ENCODE measurements around the gene FGF11.

Gene FGF11

DNA sequence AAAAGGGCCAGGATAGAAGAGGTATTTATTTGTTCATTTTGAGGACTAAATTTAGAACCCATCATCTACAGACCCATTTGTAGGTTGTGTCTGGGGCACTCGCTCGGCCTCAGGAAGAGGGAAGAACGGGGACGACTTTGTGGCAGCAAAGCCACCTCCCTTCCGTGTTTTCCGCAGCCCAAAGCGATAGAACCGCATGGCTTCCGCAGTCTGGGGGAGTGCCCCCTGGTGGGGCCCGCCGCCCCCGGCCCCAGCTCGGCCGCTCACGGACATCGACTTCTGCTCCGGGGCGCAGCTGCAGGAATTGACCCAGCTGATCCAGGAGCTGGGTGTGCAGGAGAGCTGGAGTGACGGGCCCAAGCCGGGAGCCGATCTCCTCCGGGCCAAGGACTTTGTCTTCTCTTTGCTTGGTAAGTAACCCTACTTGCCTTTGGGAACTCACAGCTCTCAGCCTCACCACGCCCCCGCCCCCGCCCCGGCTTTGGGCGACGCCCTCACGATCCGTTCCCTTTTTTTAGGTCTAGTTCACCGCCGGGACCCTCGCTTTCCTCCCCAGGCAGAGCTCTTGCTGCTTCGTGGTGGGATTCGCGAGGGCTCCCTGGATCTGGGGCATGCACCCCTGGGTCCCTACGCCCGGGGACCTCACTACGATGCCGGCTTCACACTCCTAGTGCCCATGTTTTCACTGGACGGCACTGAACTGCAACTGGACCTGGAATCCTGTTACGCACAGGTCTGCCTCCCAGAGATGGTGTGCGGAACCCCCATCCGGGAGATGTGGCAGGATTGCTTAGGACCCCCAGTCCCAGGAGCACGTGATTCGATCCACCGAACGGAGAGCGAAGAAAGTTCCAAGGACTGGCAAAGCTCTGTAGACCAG is 3.4 kb upstream of the FGF11 start:
- DNase-seq: peak in 1 of 2 experiments; percentile 5

DNA sequence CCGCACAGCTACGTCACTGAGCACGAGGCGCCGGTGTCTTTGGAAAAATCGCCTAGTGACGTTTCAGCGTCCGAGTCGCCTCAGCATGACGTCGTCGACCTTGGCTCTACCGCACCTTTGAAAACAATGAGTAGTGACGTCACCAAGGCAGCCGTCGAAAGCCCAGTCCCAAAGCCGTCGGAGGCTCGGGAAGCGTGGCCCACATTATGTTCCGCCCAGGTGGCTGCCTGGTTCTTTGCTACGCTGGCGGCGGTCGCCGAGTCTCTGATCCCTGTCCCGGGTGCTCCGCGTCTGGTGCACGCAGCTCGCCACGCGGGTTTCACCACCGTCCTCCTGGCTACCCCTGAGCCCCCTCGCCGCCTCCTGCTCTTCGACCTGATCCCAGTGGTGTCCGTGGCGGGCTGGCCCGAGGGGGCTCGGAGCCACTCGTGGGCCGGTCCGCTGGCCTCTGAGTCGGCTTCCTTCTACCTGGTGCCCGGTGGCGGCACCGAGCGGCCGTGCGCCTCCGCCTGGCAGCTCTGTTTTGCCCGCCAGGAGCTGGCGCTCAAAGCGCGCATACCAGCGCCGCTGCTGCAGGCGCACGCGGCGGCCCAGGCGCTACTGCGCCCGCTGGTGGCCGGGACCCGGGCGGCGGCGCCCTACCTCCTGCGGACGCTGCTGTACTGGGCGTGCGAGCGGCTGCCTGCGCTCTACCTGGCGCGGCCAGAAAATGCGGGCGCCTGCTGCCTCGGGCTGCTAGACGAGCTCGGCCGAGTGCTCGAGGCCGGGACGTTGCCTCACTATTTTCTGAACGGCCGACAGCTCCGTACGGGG is 2.5 kb upstream of the FGF11 start:
- DNase-seq: peak; percentile 57 to 79

DNA sequence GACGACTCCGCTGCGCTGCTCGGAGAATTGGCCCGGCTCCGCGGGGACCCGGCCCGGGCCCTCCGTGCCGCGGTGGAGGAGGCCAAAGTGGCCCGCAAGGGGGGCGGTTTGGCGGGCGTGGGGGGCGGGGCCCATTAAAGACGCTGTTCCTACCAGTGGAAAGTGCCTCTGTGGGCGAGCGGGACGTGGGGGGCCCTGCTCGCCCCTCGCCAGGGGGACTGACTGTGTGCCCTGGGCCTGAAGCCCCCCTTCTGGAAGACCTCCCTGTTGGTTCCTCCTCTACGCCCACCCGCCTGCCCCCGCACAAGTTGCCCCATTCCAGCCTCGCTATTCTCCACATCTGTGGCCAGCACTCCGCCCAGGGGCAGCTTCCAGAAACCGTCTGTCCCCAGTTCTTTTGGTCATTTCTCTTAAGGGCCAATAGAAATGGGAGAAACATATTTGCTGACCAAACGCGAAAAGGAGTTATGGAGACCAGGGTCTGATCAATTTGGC is 1.9 kb upstream of the FGF11 start:
- no peak for DNase-seq

DNA sequence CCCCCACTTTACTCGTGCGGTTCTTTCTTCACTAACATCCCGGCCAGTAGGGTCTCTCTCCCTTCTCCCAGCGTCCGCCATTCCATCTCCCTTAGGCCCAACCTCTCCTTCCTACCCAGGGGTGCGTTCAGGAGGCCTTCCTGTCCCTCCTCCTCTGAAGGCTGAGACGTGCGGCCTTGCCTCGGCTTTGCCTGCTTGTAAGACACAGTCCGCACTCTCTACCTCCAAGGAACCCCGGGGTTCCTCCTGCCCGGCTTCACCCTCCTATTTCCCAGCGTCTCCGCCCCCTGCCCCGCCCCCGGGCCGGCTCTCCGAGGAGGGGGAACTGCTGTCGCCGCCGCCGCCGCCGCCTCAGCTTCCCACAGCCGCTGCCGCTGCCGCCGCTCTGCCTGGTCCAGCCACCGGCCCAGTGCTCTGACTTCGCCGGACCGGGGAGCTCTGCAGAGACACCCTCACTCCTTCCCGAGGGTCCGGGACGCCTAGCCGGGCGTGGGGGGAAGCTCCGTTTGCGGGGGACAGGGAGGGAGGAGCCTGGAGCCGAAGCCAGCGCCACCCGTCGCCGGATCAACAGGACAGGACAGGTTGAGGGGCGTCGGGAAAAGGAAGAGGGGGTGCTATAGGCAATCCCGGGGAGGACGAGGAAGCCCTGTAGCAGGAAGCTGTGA is 1.2 kb upstream of the FGF11 start:
- no peak for DNase-seq

DNA sequence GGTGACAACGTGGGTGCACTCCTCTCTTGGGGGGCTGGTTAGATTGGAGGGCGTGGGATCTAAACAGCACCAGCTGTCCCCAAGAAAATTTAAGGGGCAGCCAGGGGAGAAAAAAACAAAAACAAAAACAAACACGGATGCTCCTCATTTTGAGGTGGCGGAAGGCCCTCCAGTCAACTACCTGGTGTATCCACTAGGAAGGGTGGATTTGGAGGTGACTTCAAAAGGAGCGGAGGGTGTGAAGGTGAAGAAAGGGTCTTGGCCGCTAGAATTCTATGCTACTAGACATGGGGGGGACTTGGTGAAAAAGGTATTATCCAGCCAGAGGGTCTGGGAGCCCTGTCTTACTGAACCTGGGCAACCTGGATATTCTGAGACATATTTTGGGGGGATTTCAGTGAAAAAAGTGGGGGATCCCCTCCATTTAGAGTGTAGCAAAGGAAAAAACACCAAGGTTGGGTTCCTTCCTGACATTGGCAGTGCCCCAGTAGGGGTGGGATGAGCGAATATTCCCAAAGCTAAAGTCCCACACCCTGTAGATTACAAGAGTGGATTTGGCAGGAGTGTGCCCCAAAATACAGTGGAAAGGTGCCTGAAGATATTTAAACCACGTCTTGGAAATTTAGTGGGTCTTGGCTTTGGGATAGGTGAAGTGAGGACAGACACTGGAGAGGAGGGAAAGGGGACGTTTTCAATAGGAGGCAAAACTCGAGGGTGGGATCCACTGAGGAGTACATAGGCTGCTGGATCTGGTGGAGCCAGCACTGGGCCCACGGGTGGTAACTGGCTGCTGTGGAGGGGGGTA is 454 bp upstream of the FGF11 start:
- no peak for DNase-seq

DNA sequence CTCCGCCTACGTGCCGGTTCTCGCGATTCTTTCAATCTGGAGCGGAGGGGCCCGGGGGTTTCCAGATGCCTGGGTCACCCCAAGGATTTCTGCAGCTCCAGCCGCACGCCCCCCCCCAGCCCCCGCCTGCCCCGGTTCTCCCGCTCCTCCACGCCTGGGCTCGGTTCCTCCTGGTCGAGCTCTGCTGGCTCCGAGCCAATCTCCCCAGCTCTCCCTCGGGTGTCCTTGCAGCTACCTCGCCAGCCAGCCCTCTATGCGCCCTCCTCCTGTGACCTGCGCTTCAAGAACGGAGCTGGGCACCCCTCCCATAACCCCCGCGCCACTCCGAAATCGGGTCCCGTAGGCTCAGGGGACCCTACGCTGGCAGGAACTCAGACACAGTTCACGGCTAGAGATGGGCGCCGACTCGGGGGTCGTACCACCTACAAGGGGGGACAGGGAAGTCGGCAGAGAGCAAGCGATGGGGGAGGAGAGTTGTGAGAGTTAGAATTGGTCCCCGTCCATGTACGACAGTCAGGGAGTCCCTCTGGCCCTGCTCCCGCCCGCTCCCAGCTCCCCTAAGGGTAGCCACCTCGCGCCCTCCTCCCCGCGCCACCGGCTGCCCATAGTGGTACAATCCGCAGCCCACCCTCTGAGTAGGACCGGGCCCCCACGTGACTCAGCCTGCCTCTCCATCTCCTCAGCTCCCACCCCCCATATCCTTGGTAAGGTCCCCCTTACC is 961 bp downstream of the FGF11 start:
- peak in 1 of 2 experiments; percentile 11 for DNase-seq

DNA sequence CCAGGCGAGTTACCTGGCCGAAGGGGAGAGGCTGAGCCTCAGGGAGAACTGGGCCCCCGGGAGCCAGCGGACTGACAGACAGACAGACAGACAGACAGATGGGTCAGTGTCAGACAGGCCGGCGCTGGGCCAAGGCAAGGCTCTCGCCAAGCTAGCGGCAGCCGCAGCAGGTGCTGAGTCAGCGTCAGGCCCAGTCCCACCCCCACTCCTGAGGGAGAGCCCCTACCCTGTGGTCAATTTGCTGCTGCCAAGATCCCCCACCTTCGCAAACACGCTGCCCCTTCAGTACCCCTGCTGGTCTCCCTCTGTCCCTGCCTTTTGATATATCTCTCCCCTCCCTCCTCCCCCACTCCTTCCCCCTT is 1.5 kb downstream of the FGF11 start:
- no peak for DNase-seq

DNA sequence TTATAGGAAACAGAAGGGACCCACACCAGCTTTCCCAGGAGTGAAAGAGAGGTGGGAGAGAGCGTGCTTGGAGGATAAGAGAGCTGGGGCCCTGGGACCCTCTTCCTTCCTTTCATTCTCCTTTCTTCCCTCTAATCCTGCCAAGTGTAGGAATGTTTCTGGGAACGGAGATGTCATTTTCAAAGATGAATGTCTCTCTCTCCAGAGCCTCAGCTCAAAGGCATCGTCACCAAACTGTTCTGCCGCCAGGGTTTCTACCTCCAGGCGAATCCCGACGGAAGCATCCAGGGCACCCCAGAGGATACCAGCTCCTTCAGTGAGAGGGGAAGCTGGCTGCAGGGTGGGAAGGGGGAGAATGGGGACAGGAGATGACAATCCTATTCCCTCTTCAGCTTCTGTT is 2.0 kb downstream of the FGF11 start:
- no peak for DNase-seq

DNA sequence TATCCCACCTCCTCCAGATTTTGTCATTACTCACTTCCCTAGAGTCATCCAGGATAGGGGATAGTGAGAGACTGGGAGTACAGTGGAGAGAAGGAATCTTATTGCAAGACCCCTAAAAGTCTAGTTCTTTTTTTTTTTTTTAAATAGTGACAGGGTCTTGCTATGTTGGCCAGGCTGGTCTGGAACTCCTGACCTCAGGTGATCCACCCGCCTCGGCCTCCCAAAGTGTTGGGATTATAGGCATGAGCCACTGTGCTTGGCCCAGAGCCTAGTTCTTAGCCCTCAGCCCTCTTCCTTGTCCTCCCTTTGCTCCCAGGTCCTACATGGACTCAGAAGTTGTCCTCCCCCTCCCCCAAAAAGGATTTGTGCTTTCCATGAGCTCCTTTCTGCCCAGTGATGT is 2.8 kb downstream of the FGF11 start:
- DNase-seq: no peak

DNA sequence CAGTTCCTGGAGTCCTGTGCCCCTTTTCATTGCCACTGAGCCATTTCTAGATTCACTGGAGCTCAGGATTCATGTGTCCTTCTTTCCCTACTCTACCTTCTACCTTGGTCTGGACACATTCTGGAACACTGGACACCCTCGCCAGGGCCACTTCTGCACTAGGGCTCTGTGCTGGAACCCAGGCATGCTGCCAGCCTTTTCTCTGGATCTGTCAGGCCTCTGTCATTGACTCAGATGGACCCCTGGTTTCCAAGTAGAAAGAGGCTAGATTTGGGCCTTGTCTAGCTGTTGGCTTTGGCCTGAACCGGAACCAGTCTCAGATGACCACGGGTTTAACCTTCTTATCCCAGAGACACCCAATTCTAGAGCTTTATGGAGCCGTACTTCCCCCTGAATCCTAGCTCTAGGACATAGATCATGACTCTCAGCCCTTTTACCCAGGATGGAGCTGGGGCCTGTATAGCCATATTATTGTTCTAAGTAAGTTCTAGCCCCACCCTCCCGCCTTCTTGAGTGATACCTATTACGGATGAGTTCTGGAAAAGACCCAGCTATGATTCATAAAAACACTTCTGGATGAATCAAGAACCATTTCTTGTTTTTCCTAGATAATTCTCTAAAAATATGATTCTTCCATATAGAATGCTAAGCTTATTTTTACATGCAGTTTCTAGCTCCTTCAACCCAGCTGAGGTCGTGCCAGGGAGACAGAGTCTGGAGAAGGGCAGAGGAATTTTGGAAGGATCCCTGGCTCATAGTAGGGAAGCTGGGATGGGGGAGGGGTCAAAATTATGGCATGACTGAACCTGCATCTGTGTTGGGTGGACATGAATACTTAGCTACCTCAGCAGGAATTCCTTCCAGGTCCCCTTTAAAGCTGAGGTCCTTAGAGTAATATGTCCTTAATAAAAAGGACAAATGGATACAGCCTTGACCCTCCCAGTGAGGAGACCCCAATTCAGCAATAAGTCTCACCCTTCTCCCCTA is 4.5 kb downstream of the FGF11 start:
- DNase-seq: no peak

DNA sequence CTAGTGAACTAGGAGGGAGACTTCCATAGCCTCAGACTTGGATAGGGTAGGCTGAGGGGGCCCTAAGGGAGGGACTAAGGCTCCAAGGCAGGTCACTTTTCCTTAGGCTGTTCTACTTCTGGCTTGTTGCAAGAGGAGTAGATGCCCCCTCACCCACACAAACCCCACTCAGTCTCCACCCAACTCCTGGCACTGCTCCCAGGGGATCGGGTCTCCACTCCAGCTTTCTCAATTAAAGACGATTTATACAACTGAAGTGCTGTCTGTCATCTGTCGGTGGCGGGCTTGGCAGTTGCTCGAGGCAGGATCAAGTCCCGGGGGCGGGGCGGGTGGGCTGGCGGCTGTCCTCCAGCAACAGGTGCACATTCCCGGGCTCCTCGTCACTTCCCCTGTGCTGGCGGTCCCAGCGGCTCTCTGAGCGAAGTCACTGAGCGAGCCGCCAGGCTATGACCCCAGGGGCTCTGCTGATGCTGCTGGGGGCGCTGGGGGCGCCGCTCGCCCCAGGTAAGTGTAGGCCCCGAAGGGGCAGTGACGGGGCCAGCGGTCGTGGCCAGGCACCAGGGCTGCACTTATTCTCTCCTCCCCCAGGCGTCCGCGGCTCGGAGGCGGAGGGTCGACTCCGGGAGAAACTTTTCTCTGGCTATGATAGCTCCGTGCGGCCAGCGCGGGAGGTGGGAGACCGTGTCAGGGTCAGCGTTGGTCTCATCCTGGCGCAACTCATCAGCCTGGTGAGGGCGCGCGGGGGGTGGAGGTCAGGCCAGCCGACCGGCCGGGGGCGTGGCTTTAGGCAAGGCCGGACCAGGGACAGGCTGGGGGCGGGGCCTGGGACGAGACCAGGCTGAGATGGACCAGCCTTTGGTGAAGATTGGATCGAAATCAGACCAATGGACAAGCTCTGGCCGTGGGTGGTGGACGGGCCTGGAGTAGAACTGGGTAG is 5.6 kb downstream of the FGF11 start, which contains the start of gene CHRNB1:
CHRNB1 (plus strand) TSS at position 380 of the 937 bp plus-strand sequence; CDS start at position 447, 67 bp downstream.
- DNase-seq: no peak

DNA sequence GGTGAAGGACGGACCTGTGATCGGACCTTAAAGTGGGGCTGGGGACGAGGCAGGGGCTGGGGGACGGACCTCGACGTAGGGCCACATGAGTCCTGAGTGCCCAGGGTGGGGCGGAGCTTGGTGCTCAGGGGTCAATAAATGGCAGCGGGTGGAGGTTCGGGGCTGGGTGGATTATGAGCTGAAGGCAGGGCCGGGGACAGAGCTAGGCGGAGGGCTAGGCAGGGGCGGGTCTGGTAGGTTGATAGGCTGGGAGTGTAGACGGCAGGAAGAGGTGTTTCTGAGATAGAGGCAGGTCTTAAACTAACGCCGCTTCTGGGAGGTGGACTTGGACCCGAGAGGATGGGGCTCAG is 6.3 kb downstream of the FGF11 start:
- DNase-seq: no peak

DNA sequence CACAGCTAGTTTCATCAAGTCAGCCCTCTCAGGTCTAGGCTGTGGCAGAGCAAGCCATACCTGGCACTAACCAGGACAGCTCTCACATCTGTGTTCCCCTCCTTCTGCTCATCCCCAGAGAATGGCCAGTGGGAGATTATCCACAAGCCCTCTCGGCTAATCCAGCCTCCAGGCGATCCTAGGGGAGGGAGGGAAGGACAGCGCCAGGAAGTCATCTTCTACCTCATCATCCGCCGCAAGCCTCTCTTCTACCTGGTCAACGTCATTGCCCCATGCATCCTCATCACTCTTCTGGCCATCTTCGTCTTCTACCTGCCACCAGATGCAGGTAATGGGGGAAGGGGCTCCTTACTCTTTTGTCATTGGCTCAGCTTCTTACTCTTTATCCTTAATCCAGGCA is 9.1 kb downstream of the FGF11 start:
- DNase-seq: no peak

DNA sequence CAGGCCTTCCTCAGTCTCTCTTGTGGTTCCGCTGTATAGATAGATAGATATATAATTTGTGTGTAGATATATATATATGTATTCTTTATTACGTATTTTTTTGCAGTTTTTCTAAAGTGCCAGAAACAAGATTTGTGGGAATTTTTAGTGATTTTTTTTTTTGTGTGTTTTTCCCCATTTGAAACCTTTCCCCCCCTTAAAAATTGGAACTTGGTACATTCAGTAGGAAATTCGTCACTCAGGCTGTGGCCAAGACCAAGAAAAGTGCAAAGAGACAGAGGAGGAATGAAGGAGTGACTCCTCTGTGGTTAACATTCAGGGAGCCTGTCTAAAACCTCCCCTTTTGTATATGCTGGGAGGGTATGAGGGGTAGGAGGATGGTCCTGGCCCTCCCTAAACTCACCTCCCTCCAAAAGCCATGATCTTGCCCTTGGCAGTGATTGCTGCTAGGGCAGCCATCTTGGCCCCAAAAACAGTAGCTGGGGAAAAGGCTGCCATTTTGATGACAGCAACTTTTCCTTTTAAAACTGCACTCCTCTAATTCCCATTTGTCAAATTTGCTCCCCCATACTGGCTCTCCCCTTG is 20.7 kb downstream of the FGF11 start:
- DNase-seq: no peak

DNA sequence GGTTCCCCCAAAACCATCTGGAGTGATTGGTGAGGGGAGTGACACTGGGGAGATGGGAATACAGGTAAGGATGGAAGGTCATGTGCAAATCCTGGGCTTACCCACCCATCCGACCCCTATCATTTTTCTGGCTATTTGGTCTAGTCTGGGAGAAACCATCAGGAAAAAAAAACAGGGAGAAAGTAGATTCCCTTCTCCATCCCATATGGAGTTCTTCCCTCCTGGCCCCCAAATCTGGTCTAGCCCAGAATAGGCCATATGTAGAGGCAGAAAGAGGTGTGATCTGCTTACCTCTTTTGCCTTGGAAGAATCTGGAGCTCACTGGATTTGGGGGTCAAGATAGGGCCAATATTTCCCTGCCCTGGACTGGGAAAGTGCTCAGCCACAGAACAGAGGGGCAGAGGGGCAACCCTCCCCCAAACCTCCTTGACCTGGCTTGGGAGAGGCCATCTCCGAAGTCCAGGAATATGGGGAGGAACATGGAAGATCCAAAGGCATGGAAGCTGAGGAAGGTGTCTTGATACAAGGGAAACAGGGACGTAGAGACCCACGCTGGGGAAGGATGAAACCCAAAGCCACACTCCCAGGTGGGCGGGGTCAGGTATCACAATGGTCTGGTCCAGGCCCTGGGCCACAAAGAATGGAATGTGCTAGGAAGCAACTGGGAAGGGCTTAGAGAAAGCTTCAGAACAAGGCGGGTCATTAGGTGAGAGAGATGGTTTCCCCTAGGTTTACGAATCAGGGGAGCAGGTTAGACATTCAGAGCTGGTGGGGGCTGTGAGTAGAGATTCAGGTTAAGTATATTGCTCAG is 21.7 kb downstream of the FGF11 start:
- no peak for DNase-seq

DNA sequence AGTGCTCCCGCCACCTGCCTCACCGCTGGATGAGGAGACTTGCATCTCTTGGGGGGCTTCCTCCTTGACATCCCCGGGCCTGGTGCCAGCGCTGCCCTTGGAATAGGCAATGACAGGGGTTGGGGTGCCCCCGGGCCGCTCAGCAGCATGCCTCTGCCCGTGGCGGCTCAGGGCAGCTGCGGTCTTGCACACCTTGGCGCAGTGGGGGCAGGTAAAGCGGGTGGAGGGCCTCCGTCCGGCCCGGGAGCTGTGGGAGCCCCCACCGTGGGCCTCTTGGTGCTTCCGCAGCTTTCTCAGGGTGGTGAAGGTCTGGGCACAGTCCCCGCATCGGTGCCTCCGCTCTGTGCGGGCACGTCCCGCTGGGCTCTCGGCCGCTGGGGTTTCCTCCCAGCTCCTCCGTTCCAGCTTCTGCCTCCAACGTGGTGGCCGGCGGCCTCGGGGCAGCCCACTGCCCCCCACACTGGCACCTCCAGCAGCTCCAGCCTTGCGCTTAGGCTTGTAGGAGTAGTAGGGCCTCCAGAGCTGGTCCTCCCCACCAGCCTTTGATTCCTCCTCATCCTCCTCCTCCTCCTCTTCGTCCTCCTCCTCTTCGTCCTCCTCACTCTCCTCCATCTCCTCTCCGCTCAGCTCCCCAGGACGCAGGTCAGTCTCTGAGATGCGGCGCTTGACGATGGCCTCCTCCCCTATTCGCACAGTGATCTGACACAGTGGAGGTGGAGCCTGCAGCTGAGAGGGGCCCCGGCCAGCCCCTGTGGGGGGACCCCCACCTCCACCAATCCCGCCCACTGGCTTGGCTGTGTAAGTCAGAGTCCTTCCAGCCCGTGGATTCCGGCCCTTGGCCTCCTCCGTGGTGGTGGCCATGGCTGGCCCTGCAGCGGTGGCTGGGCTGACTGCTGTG is 23.4 kb downstream of the FGF11 start:
- DNase-seq: no peak

DNA sequence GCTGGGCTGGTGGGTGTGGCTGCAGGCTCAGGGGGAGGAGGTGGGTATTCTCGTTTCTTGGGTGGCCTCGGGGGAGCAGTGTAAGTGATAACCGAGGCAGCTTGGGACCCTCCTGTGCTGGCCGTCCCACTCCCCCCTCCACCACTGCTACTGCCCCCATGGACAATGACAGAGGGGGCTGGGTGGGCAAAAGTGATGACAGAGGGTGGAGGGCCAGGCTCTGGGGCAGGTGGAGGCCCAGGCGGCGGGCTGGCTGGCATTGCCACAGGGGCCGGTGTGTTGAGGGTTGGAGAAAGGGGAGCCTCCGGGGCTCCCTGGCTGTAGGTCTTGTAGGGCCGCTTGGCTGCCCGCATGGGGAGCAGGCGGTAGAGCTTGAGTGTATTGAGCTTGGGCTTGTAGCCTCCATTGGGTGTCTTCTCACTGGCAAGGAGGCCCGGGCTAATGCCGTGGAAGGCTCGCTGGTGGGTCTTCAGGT is 24.1 kb downstream of the FGF11 start:
- DNase-seq: no peak
